MM.1S (cell line): ENCODE measurements around the gene CLIC1.

Experiments used
- DNase-seq: peaks from one replicate; pipeline ENCODE4 v3.0.0-alpha.2; 2015
- H2AFZ ChIP-seq: fragments of 300-600 bp; sonication (generic); 2 replicates; pipeline ENCODE4 v1.6.0; 2016; ENCODE audit warnings: antibody characterized with exemption, low read length
- H3F3A ChIP-seq: fragments of 300-600 bp; sonication (generic); 2 replicates; pipeline ENCODE4 v1.6.1; 2016; ENCODE audit warnings: mild to moderate bottlenecking, antibody characterized with exemption, low read length, moderate library complexity, mixed read lengths; ENCODE audit not compliant: insufficient read depth
- H3K27ac ChIP-seq: fragments of 300-600 bp; sonication (generic); 2 replicates; pipeline ENCODE4 v1.5.1; 2016; ENCODE audit warnings: mild to moderate bottlenecking, low read length
- H3K27me3 ChIP-seq: fragments of 300-600 bp; sonication (generic); replicated peaks from 2 replicates; pipeline ENCODE4 v1.6.0; 2016; ENCODE audit warnings: low read length; ENCODE audit not compliant: insufficient read depth
- H3K36me3 ChIP-seq: fragments of 300-600 bp; sonication (generic); replicated peaks from 2 replicates; pipeline ENCODE4 v1.6.1; 2016; ENCODE audit warnings: mild to moderate bottlenecking, low read length, mixed read lengths; ENCODE audit not compliant: insufficient read depth
- H3K4me1 ChIP-seq: fragments of 300-600 bp; sonication (generic); 2 replicates; pipeline ENCODE4 v1.6.1; 2016; ENCODE audit warnings: low read length, mixed read lengths
- H3K4me2 ChIP-seq: fragments of 300-600 bp; sonication (generic); 2 replicates; pipeline ENCODE4 v1.6.0; 2016; ENCODE audit warnings: low read depth, low read length
- H3K4me3 ChIP-seq: fragments of 300-600 bp; sonication (generic); 2 replicates; pipeline ENCODE4 v1.5.1; 2016; ENCODE audit warnings: low read length, mixed read lengths
- H3K79me2 ChIP-seq: fragments of 300-600 bp; sonication (generic); 2 replicates; pipeline ENCODE4 v1.6.1; 2016; ENCODE audit warnings: mixed run types, low read length, mixed read lengths
- H3K9ac ChIP-seq: fragments of 300-600 bp; sonication (generic); 2 replicates; pipeline ENCODE4 v1.6.1; 2016; ENCODE audit warnings: low read length, mixed read lengths
- H3K9me2 ChIP-seq: fragments of 300-600 bp; sonication (generic); replicated peaks from 2 replicates; pipeline ENCODE4 v1.6.1; 2016; ENCODE audit warnings: mild to moderate bottlenecking, low read length, mixed read lengths; ENCODE audit not compliant: insufficient read depth
- H3K9me3 ChIP-seq: fragments of 300-600 bp; sonication (generic); replicated peaks from 2 replicates; pipeline ENCODE4 v1.6.1; 2016; ENCODE audit warnings: mild to moderate bottlenecking, low read length, mixed read lengths; ENCODE audit not compliant: insufficient read depth
- H4K20me1 ChIP-seq: fragments of 300-600 bp; sonication (generic); 2 replicates; pipeline ENCODE4 v1.6.1; 2016; ENCODE audit warnings: mild to moderate bottlenecking, low read length, moderate library complexity, mixed read lengths; ENCODE audit not compliant: insufficient read depth
- EZH2 ChIP-seq: fragments of 300-600 bp; sonication (generic); optimal IDR thresholded peaks from 2 replicates; pipeline ENCODE3; 2017; ENCODE audit warnings: low read depth, mild to moderate bottlenecking, antibody characterized with exemption, low read length, mixed read lengths
- EZH2phosphoT487 ChIP-seq: fragments of 300-600 bp; sonication (generic); IDR thresholded peaks from 2 replicates; pipeline ENCODE4 v1.6.1; 2018; ENCODE audit warnings: antibody characterized with exemption, low read length
- TF ChIP-seq, protein P1 (sequence below): fragments of 300-600 bp; sonication (generic); IDR thresholded peaks from 2 replicates; pipeline ENCODE4 v1.5.1; 2016; ENCODE audit warnings: antibody characterized with exemption, low read length, mixed read lengths

The CLIC1 gene

DNA sequence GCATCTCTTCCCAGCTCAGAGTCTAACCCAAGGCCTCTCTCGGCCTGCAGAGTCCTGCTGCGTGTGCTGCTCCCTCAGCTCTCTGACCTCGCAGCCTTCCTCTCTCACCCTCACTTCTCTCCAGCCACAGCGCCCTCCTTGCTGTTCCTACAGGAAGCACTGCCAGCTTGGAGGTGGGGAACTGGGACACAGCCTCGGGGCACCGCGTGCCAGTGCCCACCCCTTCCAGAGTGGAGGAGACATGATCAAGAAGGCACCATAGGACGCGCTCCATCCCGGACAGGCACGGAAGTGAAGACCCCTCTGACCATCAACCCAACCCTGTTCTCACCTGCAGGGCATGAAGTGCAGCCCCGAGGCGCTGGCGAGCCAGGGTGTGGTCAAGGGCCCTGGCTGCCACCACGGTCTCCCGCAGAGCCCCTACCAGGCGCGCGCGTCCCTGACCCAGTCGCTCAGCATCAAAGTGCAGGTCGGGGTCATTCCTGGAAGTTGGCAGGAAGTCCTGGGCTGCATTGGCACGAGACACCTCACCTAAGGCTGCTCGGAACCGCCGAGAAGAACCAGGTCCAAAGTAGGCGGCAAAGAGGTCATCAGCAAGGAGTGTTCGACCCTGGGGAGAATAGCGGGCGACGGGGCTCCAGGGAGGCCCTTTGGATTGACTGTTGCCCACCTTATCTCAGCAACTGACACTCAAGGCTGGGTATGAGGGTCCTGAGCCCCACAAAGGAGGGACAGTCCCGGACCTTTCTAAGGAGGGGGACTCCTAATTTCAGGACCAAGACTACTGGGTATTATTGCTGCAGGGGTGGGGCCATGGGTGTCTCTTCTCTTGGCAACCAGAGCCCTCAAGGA, 39.5 kb upstream of the CLIC1 start:
- Histone ChIP-seq H3K27me3 (no peaks in the 10 kb centered on the region), H3K9me2 (no peaks in the 10 kb centered on the region), H4K20me1 (no peaks in the 10 kb centered on the region), H3K36me3 (0 out of 2 replicates have a peak, but pooled peaks cover 3% of the 10 kb centered on the region), H3K27ac (peak overlapping the region; percentile 96), H2AFZ (no peak overlapping the region; the same call in 1 of the 2 replicates), H3K9me3 (no peaks in the 10 kb centered on the region), H3K79me2 (peaks cover 20% of the 10 kb centered on the region), H3K4me1 (peaks cover 30% of the 10 kb centered on the region), H3K4me3 (peak overlapping the region; percentile 59), H3F3A (peaks cover 36% of the 10 kb centered on the region), H3K9ac (peak overlapping the region; percentile 93), H3K4me2 (peak overlapping the region; percentile 99)
- TF ChIP-seq EZH2 (no peak), EZH2phosphoT487 (no peak)
- TF ChIP-seq, protein P1, sequence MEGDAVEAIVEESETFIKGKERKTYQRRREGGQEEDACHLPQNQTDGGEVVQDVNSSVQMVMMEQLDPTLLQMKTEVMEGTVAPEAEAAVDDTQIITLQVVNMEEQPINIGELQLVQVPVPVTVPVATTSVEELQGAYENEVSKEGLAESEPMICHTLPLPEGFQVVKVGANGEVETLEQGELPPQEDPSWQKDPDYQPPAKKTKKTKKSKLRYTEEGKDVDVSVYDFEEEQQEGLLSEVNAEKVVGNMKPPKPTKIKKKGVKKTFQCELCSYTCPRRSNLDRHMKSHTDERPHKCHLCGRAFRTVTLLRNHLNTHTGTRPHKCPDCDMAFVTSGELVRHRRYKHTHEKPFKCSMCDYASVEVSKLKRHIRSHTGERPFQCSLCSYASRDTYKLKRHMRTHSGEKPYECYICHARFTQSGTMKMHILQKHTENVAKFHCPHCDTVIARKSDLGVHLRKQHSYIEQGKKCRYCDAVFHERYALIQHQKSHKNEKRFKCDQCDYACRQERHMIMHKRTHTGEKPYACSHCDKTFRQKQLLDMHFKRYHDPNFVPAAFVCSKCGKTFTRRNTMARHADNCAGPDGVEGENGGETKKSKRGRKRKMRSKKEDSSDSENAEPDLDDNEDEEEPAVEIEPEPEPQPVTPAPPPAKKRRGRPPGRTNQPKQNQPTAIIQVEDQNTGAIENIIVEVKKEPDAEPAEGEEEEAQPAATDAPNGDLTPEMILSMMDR = no peak
- DNase-seq = no peak

DNA sequence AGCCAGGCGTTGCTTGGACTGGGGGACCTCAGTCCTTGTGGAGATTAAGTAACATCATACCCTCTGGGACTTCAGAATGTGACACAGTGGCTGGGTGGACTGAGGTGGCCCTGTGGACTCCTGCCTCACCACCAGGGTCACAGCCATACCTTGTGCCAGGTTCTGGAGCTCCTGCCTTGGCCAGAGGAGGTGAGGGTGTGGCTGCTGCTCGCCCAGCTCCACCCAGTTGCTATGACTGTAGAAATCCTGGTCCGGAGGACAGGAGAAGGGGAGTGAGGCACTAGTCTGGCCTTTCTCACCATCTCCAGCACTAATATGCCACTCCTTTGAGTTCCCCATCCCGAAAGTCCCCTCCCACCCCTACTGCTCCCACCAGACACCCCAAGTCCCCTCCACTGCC, 38.9 kb upstream of the CLIC1 start:
- no peak overlapping the region for H3K4me2 ChIP-seq
- H3K27ac ChIP-seq = no peak overlapping the region
- H3K36me3 ChIP-seq = 0 out of 2 replicates have a peak, but pooled peaks cover under 1% of the 10 kb centered on the region

DNA sequence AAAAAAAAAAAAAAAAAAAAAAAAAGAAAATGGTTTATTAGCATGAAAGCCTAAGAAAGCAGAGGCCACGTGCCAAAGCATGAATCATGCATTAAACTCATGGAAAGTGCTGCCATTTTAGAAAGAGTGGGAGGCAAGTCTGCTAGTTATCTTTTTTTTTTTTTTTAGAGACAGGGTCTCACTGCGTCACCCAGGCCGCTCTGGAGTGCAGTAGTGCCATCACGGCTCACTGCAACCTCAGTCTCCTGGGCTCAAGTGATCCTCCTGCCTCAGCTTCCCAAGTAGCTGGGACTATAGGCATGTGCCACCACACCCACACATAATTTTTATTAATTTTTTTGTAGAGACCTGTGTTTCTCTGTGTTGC, 35.6 kb upstream of the CLIC1 start:
- peaks cover 15% of the 10 kb centered on the region for H3K4me1 ChIP-seq
- no peak overlapping the region for H3K4me2 ChIP-seq

More for the DNA sequence above, 38.9 kb upstream of the CLIC1 start:
- H3K9ac ChIP-seq = no peak overlapping the region
- peaks cover 18% of the 10 kb centered on the region for H3K79me2 ChIP-seq
- TF ChIP-seq EZH2 (no peak), EZH2phosphoT487 (no peak)
- TF ChIP-seq, protein P1 = no peak
- peaks cover 36% of the 10 kb centered on the region for H3F3A ChIP-seq
- no peaks in the 10 kb centered on the region for H4K20me1 ChIP-seq
- no peak for DNase-seq
- no peaks in the 10 kb centered on the region for H3K9me3 ChIP-seq
- H3K4me3 ChIP-seq = no peak overlapping the region
- H3K9me2 ChIP-seq = no peaks in the 10 kb centered on the region
- H2AFZ ChIP-seq = no peak overlapping the region
- peaks cover 30% of the 10 kb centered on the region for H3K4me1 ChIP-seq
- H3K27me3 ChIP-seq = no peaks in the 10 kb centered on the region

More for the DNA sequence above, 35.6 kb upstream of the CLIC1 start:
- Histone ChIP-seq H3K79me2 (peaks cover 13% of the 10 kb centered on the region), H3K27ac (no peak overlapping the region), H3K9me3 (no peaks in the 10 kb centered on the region), H3F3A (0 out of 2 replicates have a peak, but pooled peaks cover 9% of the 10 kb centered on the region), H3K4me3 (no peak overlapping the region), H3K9ac (no peak overlapping the region), H2AFZ (no peak overlapping the region), H4K20me1 (no peaks in the 10 kb centered on the region), H3K36me3 (no peaks in the 10 kb centered on the region), H3K27me3 (no peaks in the 10 kb centered on the region), H3K9me2 (no peaks in the 10 kb centered on the region)
- DNase-seq = no peak
- TF ChIP-seq EZH2phosphoT487 = no peak
- TF ChIP-seq, protein P1 = no peak
- no peak for TF ChIP-seq EZH2
